Measurements from ENCODE around the gene EYS. TPM values are rescaled to one million over a fixed set of nuclear protein-coding genes. Genes with fewer than 3 reads are reported as not detected.

Gene EYS
- total RNA-seq, 1 donor from 2014 or later, result not detected

- Histone ChIP-seq H3K4me1 (no peaks in the 10 kb centered on the region), H3K36me3 (peaks cover 42 to 83% of the 10 kb centered on the region in 2 donors), H3K27ac (no peak overlapping the region), H3K9me3 (no peaks in the 10 kb centered on the region), H3K4me3 (no peak overlapping the region), H3K27me3 (no peaks in the 10 kb centered on the region)
- intact Hi-C loops (cut with DNase I), result no loop called here
- TF ChIP-seq, protein P1, sequence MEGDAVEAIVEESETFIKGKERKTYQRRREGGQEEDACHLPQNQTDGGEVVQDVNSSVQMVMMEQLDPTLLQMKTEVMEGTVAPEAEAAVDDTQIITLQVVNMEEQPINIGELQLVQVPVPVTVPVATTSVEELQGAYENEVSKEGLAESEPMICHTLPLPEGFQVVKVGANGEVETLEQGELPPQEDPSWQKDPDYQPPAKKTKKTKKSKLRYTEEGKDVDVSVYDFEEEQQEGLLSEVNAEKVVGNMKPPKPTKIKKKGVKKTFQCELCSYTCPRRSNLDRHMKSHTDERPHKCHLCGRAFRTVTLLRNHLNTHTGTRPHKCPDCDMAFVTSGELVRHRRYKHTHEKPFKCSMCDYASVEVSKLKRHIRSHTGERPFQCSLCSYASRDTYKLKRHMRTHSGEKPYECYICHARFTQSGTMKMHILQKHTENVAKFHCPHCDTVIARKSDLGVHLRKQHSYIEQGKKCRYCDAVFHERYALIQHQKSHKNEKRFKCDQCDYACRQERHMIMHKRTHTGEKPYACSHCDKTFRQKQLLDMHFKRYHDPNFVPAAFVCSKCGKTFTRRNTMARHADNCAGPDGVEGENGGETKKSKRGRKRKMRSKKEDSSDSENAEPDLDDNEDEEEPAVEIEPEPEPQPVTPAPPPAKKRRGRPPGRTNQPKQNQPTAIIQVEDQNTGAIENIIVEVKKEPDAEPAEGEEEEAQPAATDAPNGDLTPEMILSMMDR (IDR thresholded peaks at IDR 0.05), result no peak
- DNase-seq (ENCODE audit: low spot score in 2 of 2), result no peak
Measured at GRCh38 chr6:63705707-63706106, 2001.3 kb downstream of the EYS start.

DNA sequence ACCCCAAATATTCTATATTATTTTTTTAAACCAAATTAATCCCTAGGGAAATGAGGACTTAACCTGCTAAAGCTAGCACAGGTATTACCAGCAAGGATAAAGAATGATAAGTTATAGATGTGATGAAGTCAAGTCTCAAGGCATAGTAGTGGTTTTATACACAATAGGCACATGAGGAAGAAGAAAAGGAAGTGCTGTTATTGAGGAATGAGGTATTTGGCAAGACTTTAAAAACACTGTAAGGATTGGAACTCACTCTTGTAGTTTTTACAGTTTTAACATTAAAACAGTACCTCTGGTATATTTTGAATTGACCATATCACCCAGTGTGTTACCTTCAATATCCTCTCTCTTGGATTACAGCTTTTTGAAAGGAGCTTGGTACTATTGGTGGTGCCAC is 2016.8 kb downstream of the EYS start:
- no peaks in the 10 kb centered on the region for H3K9me3 ChIP-seq
- intact Hi-C loops (cut with DNase I), result no loop called here
- no peaks in the 10 kb centered on the region for H3K4me1 ChIP-seq
- H3K4me3 ChIP-seq, result no peak overlapping the region
- no peaks in the 10 kb centered on the region for H3K27me3 ChIP-seq
- peaks cover 0 to 12% of the 10 kb centered on the region in 2 donors for H3K36me3 ChIP-seq
- TF ChIP-seq, protein P1 (IDR thresholded peaks at IDR 0.05), result no peak
- no peak overlapping the region for H3K27ac ChIP-seq
- DNase-seq (ENCODE audit: low spot score in 2 of 2), result no peak

DNA sequence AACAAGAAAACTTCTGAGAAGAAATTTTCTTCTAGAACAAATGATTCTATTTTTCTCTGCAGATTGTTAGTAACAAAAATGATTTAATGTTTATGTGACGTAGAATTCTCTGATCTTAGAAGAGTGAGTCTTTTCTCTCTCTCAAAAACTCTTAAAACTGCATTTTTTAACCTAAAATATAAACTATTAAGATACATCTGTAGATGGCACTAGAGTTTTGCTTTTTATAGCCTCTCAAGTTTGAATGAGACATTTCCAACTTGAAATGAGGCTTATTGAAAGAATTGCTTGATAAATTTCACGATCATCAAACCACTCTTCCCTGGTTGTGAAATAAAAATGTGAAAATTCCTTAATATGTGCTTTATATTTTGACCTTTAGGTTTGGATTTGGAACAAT is 2017.6 kb downstream of the EYS start:
- Histone ChIP-seq H3K4me3 (no peak overlapping the region), H3K36me3 (peaks cover 0 to 16% of the 10 kb centered on the region in 2 donors), H3K27ac (no peak overlapping the region), H3K27me3 (no peaks in the 10 kb centered on the region), H3K4me1 (no peaks in the 10 kb centered on the region), H3K9me3 (no peaks in the 10 kb centered on the region)
- DNase-seq (ENCODE audit: low spot score in 2 of 2), result no peak
- intact Hi-C loops (cut with DNase I), result no loop called here
- TF ChIP-seq, protein P1 (IDR thresholded peaks at IDR 0.05), result no peak

DNA sequence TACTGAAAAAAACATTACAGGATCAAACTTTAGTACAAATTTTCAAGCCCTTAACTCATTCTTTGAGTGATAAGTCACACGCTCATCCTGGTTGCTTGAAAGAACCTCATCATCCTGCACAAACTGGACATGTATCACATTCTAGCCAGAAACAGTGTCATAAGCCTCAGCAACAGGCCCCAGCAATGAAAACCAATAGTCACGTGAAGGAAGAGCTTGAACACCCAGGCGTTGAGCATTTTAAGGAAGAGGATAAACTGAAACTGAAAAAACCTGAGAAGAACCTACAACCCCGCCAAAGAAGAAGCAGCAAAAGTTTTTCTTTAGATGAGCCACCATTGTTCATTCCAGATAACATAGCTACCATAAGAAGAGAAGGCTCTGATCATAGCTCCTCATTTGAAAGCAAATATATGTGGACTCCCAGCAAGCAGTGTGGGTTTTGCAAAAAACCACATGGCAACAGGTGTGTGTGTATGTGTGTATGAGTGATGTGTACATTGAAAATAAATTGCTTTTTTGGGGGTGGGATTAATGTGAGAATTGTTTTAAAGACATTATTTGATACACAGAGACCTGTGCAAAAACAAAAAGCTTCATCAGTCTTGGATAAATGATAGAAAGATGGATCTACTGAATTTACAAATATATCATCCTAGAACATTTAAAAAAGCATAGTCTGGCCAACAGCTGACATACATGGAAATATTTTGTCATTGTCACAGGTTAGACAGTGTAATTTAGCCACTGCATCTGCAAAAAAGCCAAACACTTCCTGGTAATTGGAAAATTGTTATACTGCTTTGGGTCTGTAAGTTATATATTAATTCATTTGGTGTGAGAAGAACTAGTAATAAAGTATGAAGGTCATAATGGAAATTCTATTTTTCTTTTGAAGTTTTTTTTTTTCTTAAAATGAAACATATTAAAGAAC is 2021.3 kb downstream of the EYS start:
- TF ChIP-seq, protein P1 (IDR thresholded peaks at IDR 0.05), result no peak
- Histone ChIP-seq H3K4me1 (no peaks in the 10 kb centered on the region), H3K36me3 (peaks cover 0 to 24% of the 10 kb centered on the region in 2 donors), H3K9me3 (no peaks in the 10 kb centered on the region), H3K27ac (no peak overlapping the region), H3K4me3 (no peak overlapping the region), H3K27me3 (no peaks in the 10 kb centered on the region)
- intact Hi-C loops (cut with DNase I), result no loop called here
- DNase-seq (ENCODE audit: low spot score in 2 of 2), result no peak

DNA sequence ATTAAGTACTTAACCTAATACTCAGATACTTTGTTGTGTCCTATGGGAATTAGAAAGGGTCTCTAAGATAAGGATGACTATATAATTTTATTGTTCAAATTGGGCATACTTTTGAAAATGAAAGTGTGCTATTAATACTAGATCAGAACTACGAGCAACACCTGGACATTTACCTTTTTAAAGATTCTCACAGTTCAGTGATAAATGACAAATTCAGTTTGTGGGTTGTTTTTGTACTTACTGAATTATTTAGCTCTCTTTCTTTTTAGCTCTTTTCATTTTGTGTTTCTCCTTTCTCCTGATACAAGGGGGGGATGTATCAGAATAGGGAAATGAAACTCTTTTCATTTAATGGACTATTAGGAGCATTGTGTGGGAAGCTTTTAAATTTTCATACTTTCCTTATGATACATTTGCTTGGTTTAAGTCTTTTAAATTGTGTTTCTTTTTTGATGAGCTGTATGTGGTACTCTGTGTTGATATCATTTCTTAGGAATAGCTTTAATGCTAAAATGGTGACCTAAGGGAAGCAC is 2023.9 kb downstream of the EYS start:
- intact Hi-C loops (cut with DNase I), result no loop called here
- no peaks in the 10 kb centered on the region for H3K27me3 ChIP-seq
- no peak overlapping the region for H3K4me3 ChIP-seq
- peaks cover 0 to 35% of the 10 kb centered on the region in 2 donors for H3K36me3 ChIP-seq
- H3K9me3 ChIP-seq, result no peaks in the 10 kb centered on the region
- DNase-seq (ENCODE audit: low spot score in 2 of 2), result no peak
- no peak overlapping the region for H3K27ac ChIP-seq
- TF ChIP-seq, protein P1 (IDR thresholded peaks at IDR 0.05), result no peak
- no peaks in the 10 kb centered on the region for H3K4me1 ChIP-seq

Data from ascending aorta (tissue), 2 donors.